AG20443 (cell line): ENCODE results near the gene NTM.
"Not testable (repeated sequence)": the region's sequence is repeated elsewhere in the genome, so short reads cannot be mapped to it uniquely, and the experiment has no call there.

Experiments
- DNase-seq: peaks from one replicate; pipeline ENCODE4 v3.0.0; 2012; ENCODE audit warnings: low spot score, mixed read lengths

The NTM gene

GRCh38 chr11:131370090-131370751 lies at the start of gene NTM:
TSS of gene NTM (plus strand) at chr11:131370615.
- peak; percentile 18 for DNase-seq

- DNase-seq, result no peak
These were observed 45.4 kb upstream of the NTM start for GRCh38 chr11:131324921-131325570.

- no peak for DNase-seq
These were observed 43.6 kb upstream of the NTM start for GRCh38 chr11:131326829-131327228.

DNA sequence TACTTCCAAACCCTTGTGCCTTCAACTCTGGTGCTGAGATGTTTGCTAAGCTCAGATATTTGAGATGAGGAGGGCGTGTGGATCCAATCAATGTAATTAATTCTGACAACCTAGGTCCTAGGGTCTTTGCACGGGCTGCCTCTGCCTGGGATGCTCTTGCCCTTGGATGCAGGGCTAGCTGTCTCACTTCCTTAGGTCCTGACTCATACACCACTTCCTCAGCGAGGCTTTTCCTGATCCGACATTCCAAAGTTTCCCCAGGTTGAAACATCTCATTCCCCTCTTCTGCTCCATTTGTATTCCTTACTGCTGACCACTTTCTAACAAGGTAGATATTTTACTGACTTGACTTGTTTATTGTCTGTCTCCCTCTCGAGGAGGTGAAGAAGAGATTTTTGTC lies 43.0 kb upstream of the NTM start:
- DNase-seq, result no peak

GRCh38 chr11:131328843-131329242 lies 41.6 kb upstream of the NTM start:
- no peak for DNase-seq

DNA sequence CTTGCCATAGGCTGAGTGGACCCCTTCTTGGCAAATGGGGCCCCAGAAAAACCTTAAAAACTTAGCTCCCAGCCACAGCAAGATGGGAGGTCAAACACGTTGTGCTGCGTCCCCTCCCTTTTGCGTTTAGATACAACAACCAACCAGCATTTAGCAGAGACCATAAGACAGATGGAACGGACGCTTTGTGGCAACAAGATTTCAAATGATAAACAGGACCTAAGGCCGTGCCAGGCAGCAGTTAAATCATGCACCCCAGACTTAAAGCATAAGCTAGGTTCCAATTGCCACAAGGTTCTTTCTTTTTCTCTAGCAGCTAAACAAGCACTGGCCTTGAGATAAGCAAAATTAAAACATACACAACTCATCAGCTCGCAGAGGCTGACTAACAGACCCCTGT lies 39.4 kb upstream of the NTM start:
- no peak for DNase-seq

DNA sequence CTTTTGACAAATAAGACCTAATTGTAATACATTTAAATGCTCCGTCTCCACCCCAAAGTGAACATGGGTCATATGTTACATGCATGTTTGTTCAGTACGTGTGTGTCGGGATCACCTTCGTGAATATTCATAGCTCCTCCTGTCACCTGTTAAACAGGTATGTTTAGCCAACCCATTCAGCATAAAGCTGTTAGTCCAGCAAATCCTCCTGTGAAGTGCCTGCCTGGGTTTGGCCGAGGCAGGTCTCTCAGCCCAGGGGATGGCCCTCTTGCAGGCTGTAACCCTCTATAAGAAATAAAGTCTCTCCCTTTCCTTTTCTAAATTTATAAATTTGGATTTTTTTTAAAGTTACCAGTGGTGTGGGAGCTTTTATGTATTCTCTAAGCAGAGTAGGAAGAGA lies 38.9 kb upstream of the NTM start:
- DNase-seq, result no peak

DNA sequence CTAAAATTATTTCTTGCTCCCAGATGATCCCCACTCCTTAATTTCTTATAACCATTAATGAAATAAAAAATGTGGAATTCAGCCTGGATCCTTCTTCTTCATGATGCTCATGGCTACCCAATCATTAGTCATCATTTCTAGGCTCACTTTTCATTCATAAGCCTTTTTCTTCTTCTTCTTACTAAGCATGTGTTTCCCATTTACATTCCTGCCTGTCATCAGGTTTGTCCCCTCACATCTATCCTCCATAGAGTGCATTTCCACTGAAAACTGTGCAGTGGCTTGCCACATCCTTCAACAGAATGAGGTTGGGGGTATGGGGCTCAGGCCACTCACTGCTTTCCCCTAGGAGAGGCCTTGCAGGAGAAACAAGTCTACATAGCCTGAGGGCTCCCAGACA lies 35.8 kb upstream of the NTM start:
- DNase-seq, result no peak

GRCh38 chr11:131341900-131342299 lies 28.5 kb upstream of the NTM start:
- DNase-seq, result not testable (repeated sequence)

GRCh38 chr11:131342442-131342841 lies 28.0 kb upstream of the NTM start:
- DNase-seq, result not testable (repeated sequence)

- no peak for DNase-seq
These were observed 25.0 kb upstream of the NTM start for GRCh38 chr11:131345406-131345805.

DNA sequence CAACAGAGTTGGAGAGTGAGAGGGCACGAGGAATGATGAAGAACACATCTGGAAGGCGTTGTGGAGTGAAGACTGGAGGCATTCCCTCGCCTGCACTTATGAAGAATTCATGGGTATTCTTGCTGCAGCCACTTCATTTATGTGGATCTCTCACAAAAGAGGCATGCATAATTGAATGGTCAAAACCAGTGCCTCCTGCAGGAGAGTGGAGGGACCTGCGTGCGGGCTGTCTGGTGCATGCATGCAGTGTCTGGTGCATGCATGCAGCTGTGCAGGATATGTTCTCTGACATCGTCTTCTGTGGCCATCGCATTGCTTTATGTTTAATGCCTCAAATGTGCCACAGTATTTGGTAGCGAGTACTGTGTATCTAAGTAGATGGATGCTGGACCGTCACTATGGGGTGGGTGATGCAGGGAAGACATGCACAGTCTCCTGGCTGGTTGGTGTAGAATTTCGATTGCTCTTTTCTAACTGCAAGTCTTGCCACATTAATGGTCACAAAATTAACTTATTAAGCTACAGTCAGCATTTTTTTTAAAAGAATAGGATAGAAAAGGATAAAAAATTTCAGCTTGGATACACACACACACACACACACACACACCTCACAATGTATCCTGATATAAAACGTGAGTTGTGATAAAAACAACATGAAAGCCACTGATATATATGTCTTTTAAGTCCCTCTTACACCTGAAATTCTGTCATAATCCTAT lies 20.9 kb upstream of the NTM start:
- DNase-seq, result no peak

DNA sequence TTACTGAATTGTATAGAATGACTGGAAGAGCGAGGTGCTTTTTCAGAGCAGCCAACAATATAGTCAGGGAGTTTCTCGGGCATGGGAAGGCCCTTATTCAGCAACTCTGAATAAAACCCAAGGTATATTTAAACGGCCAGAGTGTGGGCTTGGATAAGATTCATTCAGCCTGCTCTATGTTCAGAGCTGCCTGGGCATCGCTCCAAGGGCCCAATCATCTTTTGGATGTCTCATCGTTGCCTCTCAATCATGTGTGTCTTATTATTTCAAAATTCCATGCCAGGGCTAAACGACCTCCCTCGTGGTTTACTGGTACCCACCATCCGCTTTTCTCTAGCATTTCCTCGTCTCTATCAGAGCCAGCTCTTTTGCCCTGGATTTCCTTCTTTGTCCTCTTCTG lies 19.5 kb upstream of the NTM start:
- no peak for DNase-seq

DNA sequence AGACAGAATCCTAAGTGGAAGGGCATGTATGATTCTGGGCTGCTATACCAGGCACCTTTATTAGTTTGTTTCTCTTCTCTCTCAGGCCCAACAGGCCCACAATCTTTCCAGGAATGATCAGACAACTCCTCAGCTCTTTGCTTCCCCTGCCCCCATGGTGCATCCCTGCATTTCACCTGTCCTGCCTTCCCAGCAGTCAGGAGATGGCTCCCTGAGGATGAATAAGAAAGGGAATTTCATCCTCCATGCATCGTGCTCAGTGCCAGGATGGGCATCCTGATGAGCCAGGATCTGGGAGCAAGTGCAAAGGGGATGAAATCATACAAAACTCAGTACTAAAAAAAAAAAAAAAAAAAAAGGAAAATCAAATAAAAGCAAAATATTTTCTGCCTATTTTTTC lies 18.6 kb upstream of the NTM start:
- no peak for DNase-seq

- DNase-seq, result no peak
These were observed 16.6 kb upstream of the NTM start for GRCh38 chr11:131353766-131354165.

DNA sequence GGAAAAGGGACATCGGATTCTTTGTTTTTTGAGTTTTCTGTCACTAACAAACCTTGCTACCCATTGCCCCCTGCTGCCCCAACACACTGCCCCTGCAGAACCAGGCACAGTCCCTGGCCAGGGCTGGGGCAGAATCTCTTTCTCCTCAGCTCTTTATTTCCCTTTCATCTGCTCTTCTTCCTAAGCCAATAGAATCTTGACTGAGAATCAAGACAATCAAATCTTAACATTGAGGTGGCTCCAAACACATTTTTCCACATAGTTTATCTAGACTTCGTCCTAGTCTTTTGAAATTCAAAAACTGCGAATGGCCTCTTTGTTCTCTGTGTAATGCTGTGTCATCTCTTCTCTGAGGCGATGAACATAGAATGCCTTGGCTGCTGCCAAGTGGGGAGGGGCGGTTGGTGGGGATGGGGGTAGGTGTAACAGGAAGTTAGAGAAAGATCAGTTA lies 16.1 kb upstream of the NTM start:
- DNase-seq, result no peak

GRCh38 chr11:131356206-131356605 lies 14.2 kb upstream of the NTM start:
- no peak for DNase-seq

DNA sequence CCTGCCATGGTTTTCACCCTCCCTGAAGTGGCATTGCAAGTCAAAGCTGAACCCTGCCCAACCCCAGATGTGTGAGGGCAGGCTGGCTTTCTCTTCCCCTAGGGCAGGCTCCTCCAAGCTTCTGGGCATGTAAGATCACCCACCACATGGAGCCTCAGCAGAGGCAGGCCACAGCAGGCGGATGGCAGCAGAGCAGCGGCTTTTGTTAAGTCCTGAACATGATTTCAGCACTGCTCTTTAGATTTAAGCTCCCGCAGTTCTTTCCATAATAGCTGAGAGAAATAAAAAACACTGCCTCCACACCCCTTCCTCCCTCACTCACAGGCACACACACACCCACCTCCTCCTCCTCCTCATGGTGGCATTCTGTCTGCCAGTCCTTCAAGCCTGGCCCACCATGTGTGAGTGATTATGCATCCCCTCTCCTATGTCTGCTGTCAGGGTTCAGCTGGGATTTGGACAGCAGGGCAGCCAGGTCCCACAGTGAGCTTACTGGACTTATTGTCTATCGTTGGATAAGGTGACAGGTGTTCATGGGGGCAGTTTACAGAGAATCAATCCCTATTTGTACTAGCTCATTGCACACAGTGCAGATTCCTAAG lies 5.0 kb upstream of the NTM start:
- no peak for DNase-seq

GRCh38 chr11:131370901-131371790 lies 731 bp downstream of the NTM start:
- DNase-seq, result no peak

DNA sequence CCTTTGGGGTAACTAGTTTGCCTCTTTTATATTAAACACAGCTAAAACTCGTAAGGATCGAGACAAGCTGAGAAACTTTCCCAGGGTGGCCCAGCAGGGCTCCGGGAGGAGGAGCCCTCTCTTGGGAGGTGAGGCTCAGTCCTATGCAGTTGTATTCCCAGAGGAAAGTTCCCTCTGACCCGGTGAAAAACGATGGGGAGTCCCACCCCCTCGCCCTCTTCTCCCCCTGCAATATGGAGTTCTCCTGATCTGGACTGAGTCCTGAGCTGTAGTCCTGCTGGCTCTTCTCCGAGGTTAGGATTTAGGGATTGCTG lies 1.3 kb downstream of the NTM start:
- DNase-seq, result no peak

DNA sequence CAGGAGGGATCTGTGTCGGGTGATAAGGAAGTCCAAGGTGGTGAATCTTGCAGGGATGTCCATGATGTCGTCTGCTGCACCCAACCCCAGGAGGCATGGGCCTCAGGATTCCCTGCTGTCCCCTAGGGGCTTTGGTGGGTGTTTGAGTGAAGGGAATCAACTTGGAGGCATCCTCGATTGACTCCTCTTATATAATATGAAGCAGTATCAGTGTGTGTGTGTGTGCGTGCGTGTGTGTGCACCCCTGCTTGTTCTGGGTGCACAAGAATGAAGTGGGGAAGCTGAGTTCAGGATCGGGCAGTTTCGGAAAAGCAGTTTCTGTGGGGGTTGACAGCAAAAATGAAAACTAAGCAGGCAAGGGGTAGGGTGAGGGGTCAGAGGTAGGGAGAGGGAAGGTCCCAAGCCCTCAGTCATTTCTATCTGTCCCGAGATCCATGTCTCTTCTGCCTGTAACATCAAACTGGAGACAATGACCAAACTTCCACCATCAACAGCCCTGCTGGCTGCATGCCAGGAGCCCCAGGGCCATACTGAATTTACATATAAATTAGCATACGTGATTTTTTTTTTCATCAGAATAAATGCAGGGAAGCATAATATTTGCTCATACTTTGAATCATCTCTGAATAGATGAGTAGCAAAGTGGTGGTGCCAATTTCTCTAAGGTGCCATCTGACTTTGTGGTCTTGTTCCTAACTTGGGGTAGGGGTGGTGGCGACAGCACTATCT lies 2.0 kb downstream of the NTM start:
- no peak for DNase-seq
